DOHH2 (cell line): ENCODE results near the gene TEX54.
A peak's percentile ranks its signal among the peaks of the same experiment; 100 is the strongest.

Source experiments
- H3F3A ChIP-seq: fragments of 200-600 bp; sonication (generic), shearing (Covaris generic); 2 replicates; pipeline ENCODE4 v1.6.0; 2016; ENCODE audit warnings: antibody characterized with exemption, mild to moderate bottlenecking; ENCODE audit not compliant: control insufficient read depth, insufficient read depth
- H3K27ac ChIP-seq: fragments of 200-600 bp; sonication (generic); 2 replicates; pipeline ENCODE4 v1.5.1; 2014; ENCODE audit warnings: low read depth, mild to moderate bottlenecking, low read length, moderate library complexity
- H3K27me3 ChIP-seq: fragments of 200-600 bp; sonication (generic); 2 replicates; pipeline ENCODE4 v1.6.1; 2014; ENCODE audit warnings: mild to moderate bottlenecking, low read length, mixed read lengths; ENCODE audit not compliant: control insufficient read depth
- H3K36me3 ChIP-seq: fragments of 200-600 bp; sonication (generic); 2 replicates; pipeline ENCODE4 v1.6.1; 2014; ENCODE audit warnings: mild to moderate bottlenecking, low read length, moderate library complexity, mixed read lengths; ENCODE audit not compliant: control insufficient read depth
- H3K4me1 ChIP-seq: fragments of 200-600 bp; sonication (generic); 2 replicates; pipeline ENCODE4 v1.6.1; 2014; ENCODE audit warnings: mild to moderate bottlenecking, low read length, mixed read lengths; ENCODE audit not compliant: control insufficient read depth
- H3K4me2 ChIP-seq: fragments of 200-600 bp; sonication (generic); 2 replicates; pipeline ENCODE4 v1.6.0; 2014; ENCODE audit warnings: mild to moderate bottlenecking, low read length, moderate library complexity
- H3K4me3 ChIP-seq: fragments of 200-600 bp; sonication (generic); 2 replicates; pipeline ENCODE4 v1.5.1; 2014; ENCODE audit warnings: mild to moderate bottlenecking, low read length, mixed read lengths
- H3K79me2 ChIP-seq: fragments of 200-600 bp; sonication (generic); 2 replicates; pipeline ENCODE4 v1.6.1; 2014; ENCODE audit warnings: mild to moderate bottlenecking, low read length, mixed read lengths; ENCODE audit not compliant: control insufficient read depth
- H3K9me2 ChIP-seq: fragments of 200-600 bp; sonication (generic); replicated peaks from 2 replicates; pipeline ENCODE4 v1.6.1; 2014; ENCODE audit warnings: mild to moderate bottlenecking, low read length, mixed read lengths; ENCODE audit not compliant: control insufficient read depth
- H3K9me3 ChIP-seq: fragments of 200-600 bp; sonication (generic); 2 replicates; pipeline ENCODE4 v1.6.1; 2014; ENCODE audit warnings: antibody characterized with exemption, low read length, mixed read lengths; ENCODE audit not compliant: control insufficient read depth, insufficient read depth
- H4K20me1 ChIP-seq: fragments of 200-600 bp; sonication (generic); 2 replicates; pipeline ENCODE4 v1.6.0; 2014; ENCODE audit warnings: low read depth, mild to moderate bottlenecking, antibody characterized with exemption, low read length, moderate library complexity; ENCODE audit not compliant: control insufficient read depth, insufficient read depth
- EZH2phosphoT487 ChIP-seq: fragments of 200-600 bp; sonication (generic); IDR thresholded peaks from 2 replicates; pipeline ENCODE4 v1.6.1; 2017; ENCODE audit warnings: borderline replicate concordance, mild to moderate bottlenecking, antibody characterized with exemption, low read length, moderate library complexity, mixed read lengths
- TF ChIP-seq, protein P1 (sequence below): fragments of 200-600 bp; sonication (generic); IDR thresholded peaks from one replicate; pipeline ENCODE4 v1.5.1; 2014; ENCODE audit warnings: antibody characterized with exemption, mild to moderate bottlenecking, low read depth, low read length; ENCODE audit not compliant: poor library complexity, severe bottlenecking

The TEX54 gene

DNA sequence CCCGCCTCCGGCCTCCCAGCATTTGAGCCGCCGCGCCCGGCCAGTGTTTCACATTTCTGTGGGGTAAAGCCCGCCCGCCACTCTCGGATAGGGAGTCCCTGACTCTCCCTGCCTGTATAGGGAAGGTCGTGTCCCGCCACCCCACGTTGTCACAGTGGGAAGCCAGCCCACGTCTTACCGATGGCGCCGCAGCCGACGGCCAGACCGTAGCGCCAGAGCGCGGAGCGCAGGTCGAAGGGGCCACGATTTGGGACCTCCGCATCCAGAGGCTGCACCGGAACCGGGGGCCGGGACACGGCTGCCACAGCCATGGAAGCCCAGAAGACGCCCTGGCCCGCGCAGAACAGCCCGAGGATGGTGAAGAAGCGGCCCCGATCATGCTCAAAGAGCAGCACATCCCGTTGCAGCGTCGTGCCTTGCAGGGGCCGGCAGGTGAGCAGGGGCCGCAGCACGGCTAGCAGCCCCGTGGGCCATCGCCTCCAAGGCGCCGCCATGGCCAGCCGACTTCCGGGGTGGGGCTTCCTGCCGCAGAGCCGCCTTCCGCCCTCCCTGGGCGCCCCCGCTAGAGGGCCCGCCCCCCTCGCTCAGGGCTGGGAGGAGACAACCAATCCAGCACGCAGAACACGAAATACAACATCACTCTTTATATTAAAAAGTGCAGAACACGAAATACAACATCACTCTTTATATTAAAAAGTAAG is 41.0 kb downstream of the TEX54 start, which contains the start of gene TMEM223:
TMEM223 (minus strand) TSS at position 506 of the 701 bp plus-strand sequence; CDS start at position 494, 12 bp downstream.
- H3K27me3 ChIP-seq = no peaks in the 10 kb centered on the region
- H3K4me1 ChIP-seq = peaks cover 36% of the 10 kb centered on the region
- TF ChIP-seq, protein P1, sequence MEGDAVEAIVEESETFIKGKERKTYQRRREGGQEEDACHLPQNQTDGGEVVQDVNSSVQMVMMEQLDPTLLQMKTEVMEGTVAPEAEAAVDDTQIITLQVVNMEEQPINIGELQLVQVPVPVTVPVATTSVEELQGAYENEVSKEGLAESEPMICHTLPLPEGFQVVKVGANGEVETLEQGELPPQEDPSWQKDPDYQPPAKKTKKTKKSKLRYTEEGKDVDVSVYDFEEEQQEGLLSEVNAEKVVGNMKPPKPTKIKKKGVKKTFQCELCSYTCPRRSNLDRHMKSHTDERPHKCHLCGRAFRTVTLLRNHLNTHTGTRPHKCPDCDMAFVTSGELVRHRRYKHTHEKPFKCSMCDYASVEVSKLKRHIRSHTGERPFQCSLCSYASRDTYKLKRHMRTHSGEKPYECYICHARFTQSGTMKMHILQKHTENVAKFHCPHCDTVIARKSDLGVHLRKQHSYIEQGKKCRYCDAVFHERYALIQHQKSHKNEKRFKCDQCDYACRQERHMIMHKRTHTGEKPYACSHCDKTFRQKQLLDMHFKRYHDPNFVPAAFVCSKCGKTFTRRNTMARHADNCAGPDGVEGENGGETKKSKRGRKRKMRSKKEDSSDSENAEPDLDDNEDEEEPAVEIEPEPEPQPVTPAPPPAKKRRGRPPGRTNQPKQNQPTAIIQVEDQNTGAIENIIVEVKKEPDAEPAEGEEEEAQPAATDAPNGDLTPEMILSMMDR = no peak
- no peak for TF ChIP-seq EZH2phosphoT487
- peaks cover 18% of the 10 kb centered on the region for H3F3A ChIP-seq
- H3K9me2 ChIP-seq = no peaks in the 10 kb centered on the region
- H3K79me2 ChIP-seq = peaks cover 54% of the 10 kb centered on the region
- peak within 1 kb of the TSS; percentile 99 for H3K4me3 ChIP-seq
- peak within 1 kb of the TSS; percentile 59 for H3K4me2 ChIP-seq
- H3K27ac ChIP-seq = peak within 1 kb of the TSS; percentile 67
- H3K9me3 ChIP-seq = no peaks in the 10 kb centered on the region
- H3K36me3 ChIP-seq = peaks cover 85% of the 10 kb centered on the region
- no peaks in the 10 kb centered on the region; the same call in 1 of the 2 replicates for H4K20me1 ChIP-seq

DNA sequence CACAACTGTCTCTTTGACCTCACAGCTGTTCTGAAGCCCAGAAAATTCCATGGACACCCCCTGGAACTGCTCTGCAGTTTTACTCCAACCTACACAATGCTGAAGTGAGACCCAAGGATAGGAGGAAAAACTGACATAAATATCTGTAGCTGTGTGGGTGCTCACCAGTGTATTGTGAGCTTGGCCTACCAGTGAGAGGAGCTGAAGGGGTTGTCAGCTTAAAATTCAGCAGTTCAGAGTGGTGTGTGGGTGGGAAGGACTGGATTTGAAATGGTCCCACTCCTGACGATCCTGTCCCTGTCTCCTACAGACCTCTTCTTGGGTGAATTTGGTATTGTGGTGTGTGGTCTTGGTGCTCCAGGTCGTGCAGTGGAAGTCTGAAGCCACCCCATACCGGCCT is 43.1 kb downstream of the TEX54 start:
- Histone ChIP-seq H3K4me3 (no peak overlapping the region), H3K9me2 (no peaks in the 10 kb centered on the region), H3K27ac (no peak overlapping the region), H3F3A (peaks cover 27% of the 10 kb centered on the region), H3K9me3 (no peaks in the 10 kb centered on the region), H3K36me3 (peaks cover 74% of the 10 kb centered on the region), H3K79me2 (peaks cover 63% of the 10 kb centered on the region), H3K4me2 (peak overlapping the region; percentile 59), H3K4me1 (peaks cover 44% of the 10 kb centered on the region), H4K20me1 (no peaks in the 10 kb centered on the region; the same call in 1 of the 2 replicates), H3K27me3 (no peaks in the 10 kb centered on the region)
- TF ChIP-seq, protein P1 = no peak
- no peak for TF ChIP-seq EZH2phosphoT487

DNA sequence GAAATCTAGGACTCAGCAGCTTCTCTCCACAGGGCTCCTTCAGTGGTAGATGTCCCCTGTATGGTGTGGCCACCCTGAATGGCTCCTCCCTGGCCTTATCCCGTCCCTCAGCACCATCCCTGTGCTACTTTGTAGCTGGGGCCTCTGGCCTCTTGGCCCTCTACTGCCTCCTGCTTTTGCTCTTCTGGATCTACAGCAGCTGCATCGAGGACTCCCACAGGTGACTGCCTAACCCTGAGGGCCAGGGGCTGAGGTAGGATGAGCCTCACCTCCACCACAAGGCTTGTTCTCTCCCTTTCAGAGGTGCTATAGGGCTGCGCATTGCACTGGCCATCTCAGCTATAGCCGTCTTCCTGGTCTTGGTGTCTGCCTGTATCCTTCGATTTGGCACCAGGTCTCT is 43.6 kb downstream of the TEX54 start:
- H3K9me3 ChIP-seq = no peaks in the 10 kb centered on the region
- H3K36me3 ChIP-seq = peaks cover 68% of the 10 kb centered on the region
- peaks cover 63% of the 10 kb centered on the region for H3K79me2 ChIP-seq
- peaks cover 44% of the 10 kb centered on the region for H3K4me1 ChIP-seq
- H3F3A ChIP-seq = peaks cover 28% of the 10 kb centered on the region
- TF ChIP-seq, protein P1 = no peak
- TF ChIP-seq EZH2phosphoT487 = no peak
- no peaks in the 10 kb centered on the region; the same call in 1 of the 2 replicates for H4K20me1 ChIP-seq
- H3K9me2 ChIP-seq = no peaks in the 10 kb centered on the region
- H3K27ac ChIP-seq = peak overlapping the region; percentile 3; the same call in 1 of the 2 replicates
- H3K4me2 ChIP-seq = peak overlapping the region; percentile 59; the same call in 1 of the 2 replicates
- no peaks in the 10 kb centered on the region for H3K27me3 ChIP-seq
- peak overlapping the region; percentile 10; the same call in 1 of the 2 replicates for H3K4me3 ChIP-seq
